ENCODE data around the gene MPHOSPH9. TPM values are rescaled to one million over a fixed set of nuclear protein-coding genes. Genes with fewer than 3 reads are reported as not detected.

MPHOSPH9 gene
- total RNA-seq, 1 experiment from 2014 or later, result 60.5 TPM

DNA sequence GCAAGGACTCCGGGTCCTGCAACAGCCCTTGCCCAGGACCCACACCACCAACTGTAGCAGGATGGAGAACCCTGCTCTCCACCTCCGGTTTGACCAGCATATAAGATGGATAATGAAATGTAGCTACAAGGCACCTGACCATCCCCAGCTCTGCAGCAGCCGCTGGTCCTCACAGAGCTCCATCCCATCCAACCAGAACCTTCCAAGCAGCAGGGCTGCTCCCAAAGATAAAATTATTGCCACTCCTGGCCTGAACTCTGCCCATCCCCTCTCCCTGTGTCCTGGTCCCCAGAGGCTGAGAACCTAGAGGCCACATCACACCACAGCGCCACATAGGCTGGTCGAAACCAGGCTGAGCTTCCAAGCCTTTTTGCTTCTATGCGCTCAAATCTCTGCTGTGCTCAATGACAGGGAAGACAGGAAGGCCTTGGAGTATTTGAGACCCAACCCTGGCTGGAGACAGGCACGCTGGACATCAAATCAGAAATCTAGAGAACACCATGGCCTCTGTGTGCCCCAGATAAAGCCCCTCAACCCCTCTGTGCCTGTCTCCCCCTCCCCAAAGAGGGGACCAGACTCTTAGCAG, 34.5 kb upstream of the MPHOSPH9 start:
- Histone ChIP-seq H3T11ph (ENCODE audit: low read length) (no peak overlapping the region), H3K4me1 (ENCODE audit: insufficient read depth, low read length) (no peaks in the 10 kb centered on the region; the same call in 1 of the 2 replicates), H4K20me1 (ENCODE audit: control insufficient read depth, insufficient read depth, insufficient read length) (no peaks in the 10 kb centered on the region), H3K9ac (ENCODE audit: extremely low read depth, insufficient read length, low read length) (no peak overlapping the region), H3K14ac (ENCODE audit: insufficient read depth, low read length) (no peak overlapping the region), H2BK15ac (ENCODE audit: low read depth, low read length) (no peak overlapping the region), H2AFZ (ENCODE audit: low read length) (no peak overlapping the region), H3K56ac (ENCODE audit: insufficient read length, low read depth, low read length) (no peak overlapping the region), H3K9me3 (ENCODE audit: control insufficient read depth, low read depth, low read length) (no peaks in the 10 kb centered on the region), H3K27me3 (ENCODE audit: insufficient read depth, low read length) (no peaks in the 10 kb centered on the region), H3K18ac (ENCODE audit: insufficient read length, low read depth, low read length) (no peak overlapping the region), H2BK120ac (ENCODE audit: low read depth, low read length, poor library complexity, severe bottlenecking) (no peak overlapping the region), H2AK5ac (ENCODE audit: insufficient read length, low read length) (no peak overlapping the region), H3K23me2 (ENCODE audit: insufficient read length, low read depth, low read length, poor library complexity, severe bottlenecking) (peaks cover 14% of the 10 kb centered on the region), H2BK20ac (ENCODE audit: low read depth, low read length, poor library complexity, severe bottlenecking) (no peak overlapping the region), H4K8ac (replicated peaks; ENCODE audit: insufficient read length, low read depth, low read length) (no peak overlapping the region), H3K79me2 (ENCODE audit: insufficient read depth, low read length) (peaks cover 24% of the 10 kb centered on the region; the same call in 1 of the 2 replicates), H4K5ac (ENCODE audit: insufficient read length, low read depth, low read length) (no peak overlapping the region), H2BK5ac (ENCODE audit: insufficient read length, low read length) (no peak overlapping the region), H3K4ac (ENCODE audit: low read depth, low read length) (no peak overlapping the region), H2BK12ac (ENCODE audit: insufficient read length, low read depth, low read length) (no peak overlapping the region), H3K27ac (ENCODE audit: insufficient read length, low read depth, low read length) (no peak overlapping the region), H3K4me2 (ENCODE audit: insufficient read depth, insufficient read length, low read length) (no peak overlapping the region), H3K79me1 (ENCODE audit: insufficient read depth, low read depth, low read length, poor library complexity, severe bottlenecking) (peaks cover 2% of the 10 kb centered on the region), H4K91ac (ENCODE audit: insufficient read length, low read depth, low read length) (no peak overlapping the region), H3K23ac (ENCODE audit: insufficient read length, low read depth, low read length) (no peak overlapping the region)
- Mint-ChIP-seq H3K36me3 (ENCODE audit: insufficient read depth in 1 of 3, low read depth in 3 of 3) (peaks cover 21 to 63% (median 55%) of the 10 kb centered on the region in 3 experiments), H3K4me1 (peaks cover 42 to 46% of the 10 kb centered on the region in 2 experiments), H3K4me3 (peak overlapping the region in 1 of 2 experiments; percentile 46; a peak in 1 of 5 replicates), H3K27ac (peak overlapping the region in 2 of 3 experiments; percentile 56 to 90; a peak in 4 of 7 replicates), H3K9me3 (peaks cover 0 to 3% of the 10 kb centered on the region in 2 experiments; a peak in 2 of 5 replicates), H3K27me3 (ENCODE audit: low read depth) (no peaks in the 10 kb centered on the region)
- no peak for DNase-seq
- WGBS (ENCODE audit: extremely low coverage, insufficient read length, low lambda C conversion rate), result no CpG with 5 or more reads among the region's 7 CpGs
- TF ChIP-seq CTCF (conservative IDR thresholded peaks at IDR 0.05), result no peak
